HCT116 (cell line): ENCODE data around the gene ADCY2. TPM values are rescaled to one million over a fixed set of nuclear protein-coding genes. Genes with fewer than 3 reads are reported as not detected.

Source experiments
- ATAC-seq: fragments of 200-7000 bp; cut with Tn5 transposase; 2 replicates; pipeline ENCODE4 v1.9.1; 2020; ENCODE audit warnings: mild to moderate bottlenecking, moderate library complexity
- BruUV-seq: library from RNA; stranded (reverse); fragments of 400-500 nt; replicated peaks from 2 replicates; lab custom pipeline; 2021; lab: Mats Ljungman, UMichigan
- CTCF ChIA-PET: fragments of 300-600 bp; sonication (Branson Sonifier 250); formaldehyde crosslinking; loops from one replicate; lab custom pipeline; 2021; ENCODE audit warnings: antibody characterized with exemption; lab: Charles Lee
- POLR2A ChIA-PET: fragments of 300-600, 350-600 bp; sonication (Branson Sonifier 250); formaldehyde crosslinking; loops from one replicate; lab custom pipeline; 2021; ENCODE audit warnings: antibody characterized with exemption; lab: Charles Lee
- RAD21 ChIA-PET, 2 experiments: fragments of 300-600 bp; sonication (Branson Sonifier 250); formaldehyde crosslinking; loops; one replicate each; lab custom pipeline; 2023; ENCODE audit warnings: low total read pairs in 2 of 2; ENCODE audit not compliant: uncharacterized antibody in 2 of 2, unreplicated experiment in 2 of 2, low non-redundant PET in 1 of 2; lab: Charles Lee
- DNase-seq: peaks from one replicate; pipeline ENCODE4 v3.0.0-alpha.2; 2010; ENCODE audit warnings: low read depth, low spot score
- H2AFZ ChIP-seq: fragments of 200-600 bp; shearing (Covaris generic), sonication (generic); 2 replicates; pipeline ENCODE4 v1.6.1; 2017; ENCODE audit warnings: low read depth, mixed run types, mixed read lengths, antibody characterized with exemption, low read length; ENCODE audit not compliant: poor library complexity, severe bottlenecking
- H3K27ac ChIP-seq: 2 replicates; pipeline ENCODE4 v1.5.1; 2012; ENCODE audit warnings: low read depth, low read length
- H3K27me3 ChIP-seq: fragments of 200-600 bp; sonication (generic); 2 replicates; pipeline ENCODE4 v1.6.1; 2016; ENCODE audit warnings: mixed run types, low read length, mixed read lengths; ENCODE audit not compliant: insufficient read depth
- H3K36me3 ChIP-seq, 2 experiments: fragments of 200-500 bp in 1 of 2; fragments of 200-600 bp in 1 of 2; sonication (Bioruptor generic) in 1 of 2; sonication (generic) in 1 of 2; 2 replicates each; pipeline versions ENCODE4 v1.5.1 to v1.6.1; 2014 to 2016; ENCODE audit warnings: low read length in 2 of 2, inconsistent platforms in 1 of 2, mixed read lengths in 1 of 2, mixed run types in 1 of 2; ENCODE audit not compliant: insufficient read depth in 2 of 2, control insufficient read depth in 1 of 2
- H3K4me1 ChIP-seq, 2 experiments: fragments of 200-600 bp in 1 of 2; sonication (generic) in 1 of 2; 2 replicates each; pipeline versions ENCODE4 v1.5.1 to v1.6.1; 2012 to 2017; ENCODE audit warnings: low read length in 2 of 2, inconsistent platforms in 1 of 2, mild to moderate bottlenecking in 1 of 2, mixed read lengths in 1 of 2, mixed run types in 1 of 2, moderate library complexity in 1 of 2; ENCODE audit not compliant: insufficient read depth in 2 of 2, control insufficient read depth in 1 of 2
- H3K4me2 ChIP-seq: fragments of 200-600 bp; sonication (generic); 2 replicates; pipeline ENCODE4 v1.6.1; 2017; ENCODE audit warnings: mixed run types, low read length, mixed read lengths
- H3K4me3 ChIP-seq, 2 experiments: fragments of 200-600 bp in 1 of 2; sonication (generic) in 1 of 2; replicated peaks in 1 of 2; 2 replicates each; pipeline ENCODE4 v1.5.1; 2011 to 2016; ENCODE audit warnings: low read length in 2 of 2, control low read depth in 1 of 2, low read depth in 1 of 2, mild to moderate bottlenecking in 1 of 2, mixed read lengths in 1 of 2, mixed run types in 1 of 2
- H3K79me2 ChIP-seq: fragments of 200-600 bp; sonication (generic); 2 replicates; pipeline ENCODE4 v1.6.1; 2017; ENCODE audit warnings: mild to moderate bottlenecking, mixed run types, low read length, moderate library complexity, mixed read lengths; ENCODE audit not compliant: insufficient read depth
- H3K9ac ChIP-seq: fragments of 200-600 bp; sonication (generic); 2 replicates; pipeline ENCODE4 v1.6.1; 2016; ENCODE audit warnings: low read length, mixed read lengths
- H3K9me2 ChIP-seq: fragments of 200-600 bp; sonication (generic), shearing (Covaris generic); 2 replicates; pipeline ENCODE4 v1.6.1; 2017; ENCODE audit warnings: mixed run types, mild to moderate bottlenecking, moderate library complexity; ENCODE audit not compliant: insufficient read depth
- H3K9me3 ChIP-seq, 2 experiments: fragments of 200-500 bp in 1 of 2; fragments of 200-600 bp in 1 of 2; sonication (Bioruptor generic) in 1 of 2; sonication (generic) in 1 of 2; 2 replicates each; pipeline ENCODE4 v1.6.1; 2014 to 2017; ENCODE audit warnings: low read length in 2 of 2, mixed read lengths in 2 of 2, inconsistent platforms in 1 of 2, low read depth in 1 of 2, mild to moderate bottlenecking in 1 of 2, mixed run types in 1 of 2, moderate library complexity in 1 of 2; ENCODE audit not compliant: control insufficient read depth in 1 of 2, insufficient read depth in 1 of 2
- H4K20me1 ChIP-seq: fragments of 200-600 bp; sonication (generic), shearing (Covaris generic); 2 replicates; pipeline ENCODE4 v1.6.1; 2017; ENCODE audit warnings: mixed run types, mild to moderate bottlenecking, moderate library complexity; ENCODE audit not compliant: insufficient read depth
- CBX3 ChIP-seq: IDR thresholded peaks from 2 replicates; pipeline ENCODE4 v1.6.1; 2012; ENCODE audit warnings: low read depth
- CEBPB ChIP-seq: IDR thresholded peaks from 2 replicates; pipeline ENCODE4 v1.6.1; 2012; ENCODE audit warnings: low read depth
- EGR1 ChIP-seq: IDR thresholded peaks from 2 replicates; pipeline ENCODE4 v1.6.1; 2012; ENCODE audit warnings: low read depth
- ELF1 ChIP-seq: IDR thresholded peaks from 2 replicates; pipeline ENCODE4 v1.6.1; 2012; ENCODE audit warnings: low read depth, borderline replicate concordance
- EZH2 ChIP-seq: fragments of 200-600 bp; sonication (generic); IDR thresholded peaks from 2 replicates; pipeline ENCODE4 v1.6.1; 2017; ENCODE audit warnings: antibody characterized with exemption, mixed run types
- EZH2phosphoT487 ChIP-seq: fragments of 200-600 bp; IDR thresholded peaks from 2 replicates; pipeline ENCODE4 v1.6.1; 2018; ENCODE audit warnings: antibody characterized with exemption, borderline replicate concordance
- FOSL1 ChIP-seq: IDR thresholded peaks from 2 replicates; pipeline ENCODE4 v1.6.1; 2012; ENCODE audit warnings: low read depth
- JUND ChIP-seq: IDR thresholded peaks from 2 replicates; pipeline ENCODE4 v1.6.1; 2012
- POLR2A ChIP-seq: IDR thresholded peaks from 2 replicates; pipeline ENCODE4 v1.7.0; 2011; ENCODE audit warnings: borderline replicate concordance; ENCODE audit not compliant: insufficient read depth, insufficient read length; ENCODE audit errors: extremely low read depth
- RAD21 ChIP-seq: IDR thresholded peaks from 2 replicates; pipeline ENCODE4 v1.6.1; 2012; ENCODE audit warnings: low read depth, mild to moderate bottlenecking
- SIN3A ChIP-seq: IDR thresholded peaks from 2 replicates; pipeline ENCODE4 v1.6.1; 2012; ENCODE audit warnings: low read depth
- SP1 ChIP-seq: IDR thresholded peaks from 2 replicates; pipeline ENCODE4 v1.6.1; 2012; ENCODE audit warnings: low read depth
- SRF ChIP-seq: IDR thresholded peaks from 2 replicates; pipeline ENCODE4 v1.6.1; 2012; ENCODE audit warnings: low read depth
- YY1 ChIP-seq: IDR thresholded peaks from 2 replicates; pipeline ENCODE4 v1.6.1; 2011; ENCODE audit warnings: low read length, low read depth, moderate library complexity, mild to moderate bottlenecking; ENCODE audit not compliant: insufficient replicate concordance; ENCODE audit errors: extremely low read depth
- ZNF274 ChIP-seq: fragments of 200-500 bp; sonication (Bioruptor generic); IDR thresholded peaks from 2 replicates; pipeline ENCODE4 v1.6.1; 2014; ENCODE audit warnings: mild to moderate bottlenecking, low read depth, low read length, inconsistent platforms
- intact Hi-C: fragments of 100-400 bp; cut with micrococcal nuclease; formaldehyde crosslinking; loops from 2 replicates; pipeline ENCODE4 v1.10.0; 2022
- total RNA-seq: library from RNA; stranded (reverse); gene quantifications from one replicate; pipeline ENCODE4 v1.2.1, GENCODE V29; 2021; ENCODE audit not compliant: unreplicated experiment
- TF ChIP-seq, protein P1 (sequence below), 3 experiments: fragments of 200-600 bp in 1 of 3; sonication (generic) in 1 of 3; IDR thresholded peaks in 2 of 3; conservative IDR thresholded peaks in 1 of 3; 2 replicates each; pipeline ENCODE4 v1.5.1; 2012 to 2017; ENCODE audit warnings: low read depth in 2 of 3, low read length in 2 of 3, antibody characterized with exemption in 1 of 3, borderline replicate concordance in 1 of 3, control low read depth in 1 of 3, mild to moderate bottlenecking in 1 of 3, mixed read lengths in 1 of 3, mixed run types in 1 of 3, moderate library complexity in 1 of 3; ENCODE audit not compliant: insufficient read depth in 1 of 3
- TF ChIP-seq, protein P2 (sequence below): IDR thresholded peaks from 2 replicates; pipeline ENCODE4 v1.6.1; 2012
- TF ChIP-seq, protein P3 (sequence below): IDR thresholded peaks from 2 replicates; pipeline ENCODE4 v1.6.1; 2012; ENCODE audit warnings: low read depth
- TF ChIP-seq, protein P4 (sequence below): IDR thresholded peaks from 2 replicates; pipeline ENCODE4 v1.6.1; 2011; ENCODE audit warnings: mild to moderate bottlenecking, low read length, moderate library complexity; ENCODE audit not compliant: insufficient replicate concordance; ENCODE audit errors: extremely low read depth
- TF ChIP-seq, protein P5 (sequence below): IDR thresholded peaks from 2 replicates; pipeline ENCODE4 v1.6.1; 2012

The ADCY2 gene
- total RNA-seq, 1 experiment from 2014 or later: 0.15 TPM

DNA sequence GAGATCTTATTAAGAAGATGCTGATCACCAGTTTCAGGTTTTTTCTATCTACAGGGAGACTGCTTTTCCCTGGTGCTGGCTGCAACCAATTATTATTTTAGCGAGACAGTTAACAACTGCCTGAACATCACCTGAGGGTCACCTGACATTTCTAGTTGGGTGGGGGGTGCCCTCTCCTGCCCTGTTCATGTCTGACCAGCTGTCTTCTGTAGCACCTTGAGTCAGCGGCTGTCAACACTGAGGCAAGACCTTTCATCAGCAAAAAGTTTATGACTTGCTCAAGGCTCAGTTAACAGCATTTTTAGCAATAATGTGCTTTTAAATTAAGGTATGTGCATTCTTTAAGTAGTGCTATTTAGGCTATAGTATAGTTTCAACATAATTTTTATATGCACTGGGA, 58.0 kb downstream of the ADCY2 start:
- DNase-seq: no peak
- POLR2A ChIA-PET: no interaction called here

More for the DNA sequence above, 58.0 kb downstream of the ADCY2 start:
- Histone ChIP-seq H2AFZ (no peak overlapping the region), H4K20me1 (no peaks in the 10 kb centered on the region), H3K79me2 (no peaks in the 10 kb centered on the region), H3K36me3 (no peaks in the 10 kb centered on the region), H3K27me3 (no peaks in the 10 kb centered on the region), H3K9ac (no peak overlapping the region), H3K4me2 (no peak overlapping the region), H3K4me1 (no peaks in the 10 kb centered on the region), H3K9me2 (no peaks in the 10 kb centered on the region), H3K4me3 (no peak overlapping the region), H3K27ac (no peak overlapping the region), H3K9me3 (peaks cover 3 to 18% of the 10 kb centered on the region in 2 experiments; a peak in 2 of 4 replicates)
- intact Hi-C loops: no loop called here
- BruUV-seq: no TSS peak
- ATAC-seq: no peak
- TF ChIP-seq SP1 (no peak), SIN3A (no peak), EZH2 (no peak), YY1 (no peak), CBX3 (no peak), SRF (no peak), FOSL1 (no peak), CEBPB (no peak), EZH2phosphoT487 (no peak), ZNF274 (no peak), POLR2A (no peak), EGR1 (no peak), ELF1 (no peak), RAD21 (no peak), JUND (no peak)
- TF ChIP-seq, protein P1, sequence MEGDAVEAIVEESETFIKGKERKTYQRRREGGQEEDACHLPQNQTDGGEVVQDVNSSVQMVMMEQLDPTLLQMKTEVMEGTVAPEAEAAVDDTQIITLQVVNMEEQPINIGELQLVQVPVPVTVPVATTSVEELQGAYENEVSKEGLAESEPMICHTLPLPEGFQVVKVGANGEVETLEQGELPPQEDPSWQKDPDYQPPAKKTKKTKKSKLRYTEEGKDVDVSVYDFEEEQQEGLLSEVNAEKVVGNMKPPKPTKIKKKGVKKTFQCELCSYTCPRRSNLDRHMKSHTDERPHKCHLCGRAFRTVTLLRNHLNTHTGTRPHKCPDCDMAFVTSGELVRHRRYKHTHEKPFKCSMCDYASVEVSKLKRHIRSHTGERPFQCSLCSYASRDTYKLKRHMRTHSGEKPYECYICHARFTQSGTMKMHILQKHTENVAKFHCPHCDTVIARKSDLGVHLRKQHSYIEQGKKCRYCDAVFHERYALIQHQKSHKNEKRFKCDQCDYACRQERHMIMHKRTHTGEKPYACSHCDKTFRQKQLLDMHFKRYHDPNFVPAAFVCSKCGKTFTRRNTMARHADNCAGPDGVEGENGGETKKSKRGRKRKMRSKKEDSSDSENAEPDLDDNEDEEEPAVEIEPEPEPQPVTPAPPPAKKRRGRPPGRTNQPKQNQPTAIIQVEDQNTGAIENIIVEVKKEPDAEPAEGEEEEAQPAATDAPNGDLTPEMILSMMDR (IDR thresholded peaks at IDR 0.05 in 2 of 3, conservative IDR thresholded peaks at IDR 0.05 in 1 of 3; ENCODE audit: borderline replicate concordance in 1 of 3, insufficient read depth in 1 of 3, low read depth in 2 of 3, low read length in 2 of 3): no peak
- TF ChIP-seq, protein P2, sequence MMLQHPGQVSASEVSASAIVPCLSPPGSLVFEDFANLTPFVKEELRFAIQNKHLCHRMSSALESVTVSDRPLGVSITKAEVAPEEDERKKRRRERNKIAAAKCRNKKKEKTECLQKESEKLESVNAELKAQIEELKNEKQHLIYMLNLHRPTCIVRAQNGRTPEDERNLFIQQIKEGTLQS: no peak
- TF ChIP-seq, protein P3, sequence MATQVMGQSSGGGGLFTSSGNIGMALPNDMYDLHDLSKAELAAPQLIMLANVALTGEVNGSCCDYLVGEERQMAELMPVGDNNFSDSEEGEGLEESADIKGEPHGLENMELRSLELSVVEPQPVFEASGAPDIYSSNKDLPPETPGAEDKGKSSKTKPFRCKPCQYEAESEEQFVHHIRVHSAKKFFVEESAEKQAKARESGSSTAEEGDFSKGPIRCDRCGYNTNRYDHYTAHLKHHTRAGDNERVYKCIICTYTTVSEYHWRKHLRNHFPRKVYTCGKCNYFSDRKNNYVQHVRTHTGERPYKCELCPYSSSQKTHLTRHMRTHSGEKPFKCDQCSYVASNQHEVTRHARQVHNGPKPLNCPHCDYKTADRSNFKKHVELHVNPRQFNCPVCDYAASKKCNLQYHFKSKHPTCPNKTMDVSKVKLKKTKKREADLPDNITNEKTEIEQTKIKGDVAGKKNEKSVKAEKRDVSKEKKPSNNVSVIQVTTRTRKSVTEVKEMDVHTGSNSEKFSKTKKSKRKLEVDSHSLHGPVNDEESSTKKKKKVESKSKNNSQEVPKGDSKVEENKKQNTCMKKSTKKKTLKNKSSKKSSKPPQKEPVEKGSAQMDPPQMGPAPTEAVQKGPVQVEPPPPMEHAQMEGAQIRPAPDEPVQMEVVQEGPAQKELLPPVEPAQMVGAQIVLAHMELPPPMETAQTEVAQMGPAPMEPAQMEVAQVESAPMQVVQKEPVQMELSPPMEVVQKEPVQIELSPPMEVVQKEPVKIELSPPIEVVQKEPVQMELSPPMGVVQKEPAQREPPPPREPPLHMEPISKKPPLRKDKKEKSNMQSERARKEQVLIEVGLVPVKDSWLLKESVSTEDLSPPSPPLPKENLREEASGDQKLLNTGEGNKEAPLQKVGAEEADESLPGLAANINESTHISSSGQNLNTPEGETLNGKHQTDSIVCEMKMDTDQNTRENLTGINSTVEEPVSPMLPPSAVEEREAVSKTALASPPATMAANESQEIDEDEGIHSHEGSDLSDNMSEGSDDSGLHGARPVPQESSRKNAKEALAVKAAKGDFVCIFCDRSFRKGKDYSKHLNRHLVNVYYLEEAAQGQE: no peak
- TF ChIP-seq, protein P4, sequence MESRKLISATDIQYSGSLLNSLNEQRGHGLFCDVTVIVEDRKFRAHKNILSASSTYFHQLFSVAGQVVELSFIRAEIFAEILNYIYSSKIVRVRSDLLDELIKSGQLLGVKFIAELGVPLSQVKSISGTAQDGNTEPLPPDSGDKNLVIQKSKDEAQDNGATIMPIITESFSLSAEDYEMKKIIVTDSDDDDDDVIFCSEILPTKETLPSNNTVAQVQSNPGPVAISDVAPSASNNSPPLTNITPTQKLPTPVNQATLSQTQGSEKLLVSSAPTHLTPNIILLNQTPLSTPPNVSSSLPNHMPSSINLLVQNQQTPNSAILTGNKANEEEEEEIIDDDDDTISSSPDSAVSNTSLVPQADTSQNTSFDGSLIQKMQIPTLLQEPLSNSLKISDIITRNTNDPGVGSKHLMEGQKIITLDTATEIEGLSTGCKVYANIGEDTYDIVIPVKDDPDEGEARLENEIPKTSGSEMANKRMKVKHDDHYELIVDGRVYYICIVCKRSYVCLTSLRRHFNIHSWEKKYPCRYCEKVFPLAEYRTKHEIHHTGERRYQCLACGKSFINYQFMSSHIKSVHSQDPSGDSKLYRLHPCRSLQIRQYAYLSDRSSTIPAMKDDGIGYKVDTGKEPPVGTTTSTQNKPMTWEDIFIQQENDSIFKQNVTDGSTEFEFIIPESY: no peak
- TF ChIP-seq, protein P5, sequence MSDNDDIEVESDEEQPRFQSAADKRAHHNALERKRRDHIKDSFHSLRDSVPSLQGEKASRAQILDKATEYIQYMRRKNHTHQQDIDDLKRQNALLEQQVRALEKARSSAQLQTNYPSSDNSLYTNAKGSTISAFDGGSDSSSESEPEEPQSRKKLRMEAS: no peak
- ChIA-PET RAD21 (no interaction called here), CTCF (no interaction called here)
